PC-9 (cell line): Measurements from ENCODE around the gene CSF3R. TPM values are rescaled to one million over a fixed set of nuclear protein-coding genes. Genes with fewer than 3 reads are reported as not detected.

Experiments
- BruUV-seq: library from RNA; stranded (reverse); fragments of 400-500 nt; replicated peaks from 2 replicates; lab custom pipeline; 2021; lab: Mats Ljungman, UMichigan
- CTCF ChIA-PET: fragments of 300-600 bp; sonication (Branson Sonifier 250); formaldehyde crosslinking; loops from one replicate; lab custom pipeline; 2022; ENCODE audit warnings: antibody characterized with exemption; lab: Charles Lee
- POLR2A ChIA-PET: fragments of 300-600 bp; sonication (Branson Sonifier 250); formaldehyde crosslinking; loops from one replicate; lab custom pipeline; 2022; ENCODE audit warnings: antibody characterized with exemption; ENCODE audit not compliant: unreplicated experiment; lab: Charles Lee
- DNase-seq, 2 experiments: peaks; one replicate each; pipeline versions ENCODE4 v3.0.0 to v3.0.0-alpha.2; 2015 to 2022; ENCODE audit warnings: mixed read lengths in 1 of 2
- H2AFZ ChIP-seq: fragments of 200-600 bp; sonication (generic); 2 replicates; pipeline ENCODE4 v1.8.1; 2017; ENCODE audit warnings: antibody characterized with exemption
- H3F3A ChIP-seq: fragments of 200-600 bp; sonication (generic); 2 replicates; pipeline ENCODE4 v1.8.1; 2017; ENCODE audit warnings: antibody characterized with exemption, mild to moderate bottlenecking, low read depth; ENCODE audit not compliant: insufficient read depth
- H3K27ac ChIP-seq: fragments of 200-600 bp; sonication (generic); 2 replicates; pipeline ENCODE4 v1.6.1; 2016; ENCODE audit warnings: mixed run types
- H3K27me3 ChIP-seq: fragments of 200-600 bp; sonication (generic); 2 replicates; pipeline ENCODE4 v1.6.1; 2016; ENCODE audit warnings: low read depth, mixed run types; ENCODE audit not compliant: insufficient read depth
- H3K36me3 ChIP-seq: fragments of 200-600 bp; sonication (generic); 2 replicates; pipeline ENCODE4 v1.6.1; 2016; ENCODE audit warnings: low read depth, mixed run types
- H3K4me1 ChIP-seq: fragments of 200-600 bp; sonication (generic); replicated peaks from 2 replicates; pipeline ENCODE4 v1.6.1; 2016; ENCODE audit warnings: mixed run types; ENCODE audit not compliant: insufficient read depth
- H3K4me2 ChIP-seq: fragments of 200-600 bp; sonication (generic); 2 replicates; pipeline ENCODE4 v1.6.1; 2017; ENCODE audit warnings: mixed run types
- H3K4me3 ChIP-seq: fragments of 200-600 bp; sonication (generic); 2 replicates; pipeline ENCODE4 v1.6.1; 2016; ENCODE audit warnings: mixed run types
- H3K79me2 ChIP-seq: fragments of 200-600 bp; sonication (generic); 2 replicates; pipeline ENCODE4 v1.6.1; 2017; ENCODE audit warnings: low read depth, mixed run types
- H3K9me2 ChIP-seq: fragments of 200-600 bp; sonication (generic); 2 replicates; pipeline ENCODE4 v1.8.1; 2017; ENCODE audit warnings: mild to moderate bottlenecking; ENCODE audit not compliant: insufficient read depth
- H3K9me3 ChIP-seq: fragments of 200-600 bp; sonication (generic); 2 replicates; pipeline ENCODE4 v1.8.1; 2016; ENCODE audit warnings: low read depth; ENCODE audit not compliant: insufficient read depth
- H4K20me1 ChIP-seq: fragments of 200-600 bp; sonication (generic); 2 replicates; pipeline ENCODE4 v1.8.1; 2017; ENCODE audit not compliant: insufficient read depth
- CTCF ChIP-seq: fragments of 200-600 bp; sonication (generic); conservative IDR thresholded peaks from 2 replicates; pipeline ENCODE4 v1.6.1; 2017; ENCODE audit warnings: mixed run types, antibody characterized with exemption, mild to moderate bottlenecking, moderate library complexity
- EZH2 ChIP-seq: fragments of 200-600 bp; sonication (generic); IDR thresholded peaks from 2 replicates; pipeline ENCODE4 v1.8.0; 2017; ENCODE audit warnings: antibody characterized with exemption, low read depth
- intact Hi-C: fragments of 100-400 bp; cut with micrococcal nuclease; formaldehyde crosslinking; loops from one replicate; pipeline ENCODE4 v1.10.0; 2022; ENCODE audit not compliant: unreplicated experiment
- total RNA-seq: library from RNA; stranded (reverse); gene quantifications from 2 replicates; pipeline ENCODE4 v1.2.3, GENCODE V29; 2021

Gene CSF3R
- total RNA-seq, 1 experiment from 2014 or later: not detected

GRCh38 chr1:36419140-36419539 lies 63.6 kb downstream of the CSF3R start:
- peaks cover 18% of the 10 kb centered on the region for H3K4me1 ChIP-seq
- H3K79me2 ChIP-seq: no peaks in the 10 kb centered on the region
- no peaks in the 10 kb centered on the region for H3K36me3 ChIP-seq
- POLR2A ChIA-PET: no interaction called here
- no peak for TF ChIP-seq CTCF
- H3K9me2 ChIP-seq: no peaks in the 10 kb centered on the region
- no peaks in the 10 kb centered on the region for H3K27me3 ChIP-seq
- intact Hi-C loops: no loop called here
- H3K4me2 ChIP-seq: no peak overlapping the region
- no TSS peak for BruUV-seq
- no peak overlapping the region for H2AFZ ChIP-seq
- peaks cover 15% of the 10 kb centered on the region for H3F3A ChIP-seq
- H3K9me3 ChIP-seq: no peaks in the 10 kb centered on the region
- CTCF ChIA-PET: interaction anchor here (0.6 to 1.5 kb wide), 3 partner anchors 10 to 229 kb away, joined by 4 to 9 read pairs (median 4); no protein-coding TSS in a partner anchor
- H3K27ac ChIP-seq: no peak overlapping the region
- H4K20me1 ChIP-seq: no peaks in the 10 kb centered on the region
- no peak for DNase-seq
- H3K4me3 ChIP-seq: no peak overlapping the region

GRCh38 chr1:36417931-36418330 lies 64.8 kb downstream of the CSF3R start:
- Histone ChIP-seq H3K4me2 (no peak overlapping the region), H3K79me2 (no peaks in the 10 kb centered on the region), H3K27me3 (no peaks in the 10 kb centered on the region), H3K27ac (no peak overlapping the region), H4K20me1 (no peaks in the 10 kb centered on the region), H3K4me1 (peaks cover 18% of the 10 kb centered on the region), H3K9me3 (no peaks in the 10 kb centered on the region), H3K9me2 (no peaks in the 10 kb centered on the region), H2AFZ (no peak overlapping the region), H3K4me3 (no peak overlapping the region), H3F3A (peaks cover 15% of the 10 kb centered on the region), H3K36me3 (no peaks in the 10 kb centered on the region)
- no TSS peak for BruUV-seq
- no peak for DNase-seq
- TF ChIP-seq EZH2: no peak
- TF ChIP-seq CTCF: no peak
- CTCF ChIA-PET: interaction anchor here (0.5 to 0.7 kb wide), 3 partner anchors 24 to 275 kb away, joined by 5 to 11 read pairs (median 6); no protein-coding TSS in a partner anchor
- POLR2A ChIA-PET: no interaction called here
- intact Hi-C loops: no loop called here

Other genes with a start within 250 kb of the CSF3R start
- 18.3 and 25.9 TPM in 2 replicates for gene SH3D21, start 176.5 kb downstream of the CSF3R start, total RNA-seq
- gene EVA1B, start 159.3 kb downstream of the CSF3R start, total RNA-seq: 12.4 and 20.5 TPM in 2 replicates
- gene STK40, start 97.0 kb downstream of the CSF3R start, total RNA-seq: 42.9 and 59.2 TPM in 2 replicates
- gene LSM10, start 85.0 kb downstream of the CSF3R start, total RNA-seq: 33.4 and 39.7 TPM in 2 replicates
- 21.6 and 25.7 TPM in 2 replicates for gene OSCP1, start 32.5 kb downstream of the CSF3R start, total RNA-seq
- 138 and 200 TPM in 2 replicates for gene MRPS15, start 18.5 kb downstream of the CSF3R start, total RNA-seq